Fibroblast of mammary gland (primary cell): ENCODE measurements around the gene GULP1.

Experiments
- DNase-seq: peaks from one replicate; pipeline ENCODE4 v3.0.0-alpha.2; 2010; ENCODE audit warnings: low read depth
- H3K4me3 ChIP-seq: 2 replicates; pipeline ENCODE4 v1.5.1; 2011; ENCODE audit warnings: low read depth, mild to moderate bottlenecking, low read length, moderate library complexity; ENCODE audit not compliant: control insufficient read depth
- CTCF ChIP-seq: conservative IDR thresholded peaks from 2 replicates; pipeline ENCODE4 v1.5.1; 2011; ENCODE audit warnings: low read depth, low read length, inconsistent platforms; ENCODE audit not compliant: control insufficient read depth, insufficient read depth

GULP1 gene

GRCh38 chr2:188340257-188340656, 48.6 kb downstream of the GULP1 start:
- no peak for DNase-seq
- H3K4me3 ChIP-seq: no peak overlapping the region
- no peak for TF ChIP-seq CTCF

- no peak for DNase-seq
- TF ChIP-seq CTCF: no peak
- no peak overlapping the region for H3K4me3 ChIP-seq
Observed at GRCh38 chr2:188345020-188345419, 53.3 kb downstream of the GULP1 start.

- H3K4me3 ChIP-seq: no peak overlapping the region
- no peak for DNase-seq
- no peak for TF ChIP-seq CTCF
Observed at GRCh38 chr2:188345426-188345825, 53.8 kb downstream of the GULP1 start.

GRCh38 chr2:188345831-188346458, 54.3 kb downstream of the GULP1 start:
- H3K4me3 ChIP-seq: no peak overlapping the region
- no peak for DNase-seq
- TF ChIP-seq CTCF: no peak

- no peak overlapping the region for H3K4me3 ChIP-seq
- no peak for TF ChIP-seq CTCF
- no peak for DNase-seq
Observed at GRCh38 chr2:188349019-188349418, 57.3 kb downstream of the GULP1 start.

GRCh38 chr2:188353282-188353681, 61.6 kb downstream of the GULP1 start:
- H3K4me3 ChIP-seq: no peak overlapping the region
- no peak for DNase-seq
- no peak for TF ChIP-seq CTCF
